HFF-Myc (cell line): Measurements from ENCODE around the gene EPB41.

Experiments used
- DNase-seq: peaks from one replicate; pipeline ENCODE4 v3.0.0-alpha.2; 2011; ENCODE audit warnings: low read depth; ENCODE audit errors: extremely low read depth
- H3K4me3 ChIP-seq: replicated peaks from 2 replicates; pipeline ENCODE4 v1.5.1; 2011; ENCODE audit warnings: low read depth, mild to moderate bottlenecking, control low read depth, low read length
- CTCF ChIP-seq: IDR thresholded peaks from 2 replicates; pipeline ENCODE4 v1.5.1; 2012; ENCODE audit warnings: mild to moderate bottlenecking, low read depth, low read length, control low read depth; ENCODE audit errors: missing control alignments

EPB41 gene

GRCh38 chr1:29004798-29005197, 90.4 kb downstream of the EPB41 start:
- H3K4me3 ChIP-seq = no peak overlapping the region
- TF ChIP-seq CTCF = no peak
- DNase-seq = no peak

- no peak for TF ChIP-seq CTCF
- H3K4me3 ChIP-seq = no peak overlapping the region
- no peak for DNase-seq
Measured at GRCh38 chr1:29011775-29012174, 97.4 kb downstream of the EPB41 start.

GRCh38 chr1:29017235-29017634, 102.9 kb downstream of the EPB41 start:
- no peak overlapping the region for H3K4me3 ChIP-seq
- no peak for TF ChIP-seq CTCF
- no peak for DNase-seq

GRCh38 chr1:29017975-29018712, 103.8 kb downstream of the EPB41 start:
- DNase-seq = no peak
- no peak for TF ChIP-seq CTCF
- H3K4me3 ChIP-seq = no peak overlapping the region

- DNase-seq = no peak
- H3K4me3 ChIP-seq = no peak overlapping the region
- no peak for TF ChIP-seq CTCF
Measured at GRCh38 chr1:29022620-29023019, 108.3 kb downstream of the EPB41 start.

- H3K4me3 ChIP-seq = no peak overlapping the region
- no peak for DNase-seq
- no peak for TF ChIP-seq CTCF
Measured at GRCh38 chr1:29029667-29030066, 115.3 kb downstream of the EPB41 start.

GRCh38 chr1:29032841-29033240, 118.5 kb downstream of the EPB41 start:
- no peak overlapping the region for H3K4me3 ChIP-seq
- TF ChIP-seq CTCF = no peak
- no peak for DNase-seq
